HG03442 (cell line): ENCODE data around the gene PARP9.
"Not testable (repeated sequence)": the region's sequence is repeated elsewhere in the genome, so short reads cannot be mapped to it uniquely, and the experiment has no call there.

Source experiments
- ATAC-seq: cut with Tn5 transposase; IDR thresholded peaks from one replicate; pipeline ENCODE4 v1.9.1; 2021; ENCODE audit warnings: mild to moderate bottlenecking, moderate library complexity; ENCODE audit not compliant: unreplicated experiment

PARP9 gene

GRCh38 chr3:122523317-122523716 is 40.8 kb downstream of the PARP9 start:
- ATAC-seq = no peak

- no peak for ATAC-seq
Observed at GRCh38 chr3:122520861-122521260, 43.2 kb downstream of the PARP9 start.

GRCh38 chr3:122519693-122520092 is 44.4 kb downstream of the PARP9 start:
- ATAC-seq = no peak

GRCh38 chr3:122516846-122517360 is 47.2 kb downstream of the PARP9 start:
- no peak for ATAC-seq

GRCh38 chr3:122515870-122516269 is 48.2 kb downstream of the PARP9 start:
- ATAC-seq = no peak

- ATAC-seq = no peak
Observed at GRCh38 chr3:122515020-122515468, 49.1 kb downstream of the PARP9 start.

GRCh38 chr3:122514123-122515019 is 49.7 kb downstream of the PARP9 start, which contains the start of gene KPNA1:
Gene KPNA1 (minus strand): TSS chr3:122514939. CDS start chr3:122496565, 18,374 bp downstream.
- peak; percentile 81 for ATAC-seq

- no peak for ATAC-seq
Observed at GRCh38 chr3:122513386-122514122, 50.5 kb downstream of the PARP9 start.

GRCh38 chr3:122512284-122512683 is 51.8 kb downstream of the PARP9 start:
- no peak for ATAC-seq

- ATAC-seq = no peak
Observed at GRCh38 chr3:122510878-122511535, 53.1 kb downstream of the PARP9 start.

GRCh38 chr3:122508944-122509343 is 55.2 kb downstream of the PARP9 start:
- not testable (repeated sequence) for ATAC-seq

GRCh38 chr3:122508135-122508914 is 55.8 kb downstream of the PARP9 start:
- ATAC-seq = no peak

- ATAC-seq = no peak
Observed at GRCh38 chr3:122506450-122506849, 57.6 kb downstream of the PARP9 start.

GRCh38 chr3:122505676-122506075 is 58.4 kb downstream of the PARP9 start:
- no peak for ATAC-seq

GRCh38 chr3:122502941-122503340 is 61.2 kb downstream of the PARP9 start:
- no peak for ATAC-seq

GRCh38 chr3:122502139-122502538 is 62.0 kb downstream of the PARP9 start:
- no peak for ATAC-seq

- not testable (repeated sequence) for ATAC-seq
Observed at GRCh38 chr3:122500964-122501363, 63.1 kb downstream of the PARP9 start.

GRCh38 chr3:122498152-122498551 is 65.9 kb downstream of the PARP9 start:
- ATAC-seq = no peak

- peak; percentile 98 for ATAC-seq
Observed at GRCh38 chr3:122497425-122497824, 66.7 kb downstream of the PARP9 start.

- ATAC-seq = no peak
Observed at GRCh38 chr3:122496508-122496907, 67.6 kb downstream of the PARP9 start.
